Stimulated activated memory B cell treated with anti-CD40 and anti-IgM and Interleukin-4, amounts not matched to agents 10 μg/mL and 1 μg/mL and 100 μg/mL, for 72 hours (primary cell): Measurements from ENCODE around the gene PDXP.

Source experiments
- ATAC-seq: fragments of 150-1000 bp; cut with Tn5 transposase; 2 replicates; pipeline ENCODE4 v1.10.0; 2021
- H3K27ac Mint-ChIP-seq: one replicate; pipeline ENCODE4 v1.8.0; 2022; ENCODE audit warnings: mild to moderate bottlenecking, mixed read lengths
- H3K27me3 Mint-ChIP-seq: one replicate; pipeline ENCODE4 v1.8.0; 2022; ENCODE audit warnings: mixed read lengths
- H3K36me3 Mint-ChIP-seq: one replicate; pipeline ENCODE4 v1.8.0; 2022; ENCODE audit warnings: mixed read lengths
- H3K4me1 Mint-ChIP-seq: one replicate; pipeline ENCODE4 v1.8.0; 2022; ENCODE audit warnings: mixed read lengths
- H3K4me3 Mint-ChIP-seq: one replicate; pipeline ENCODE4 v1.8.0; 2022; ENCODE audit warnings: mild to moderate bottlenecking, moderate library complexity, mixed read lengths
- H3K9me3 Mint-ChIP-seq: one replicate; pipeline ENCODE4 v1.8.0; 2022; ENCODE audit warnings: mixed read lengths

Gene PDXP

GRCh38 chr22:37672920-37673455 is 14.5 kb downstream of the PDXP start:
- Mint-ChIP-seq H3K36me3 (peaks cover 8% of the 10 kb centered on the region), H3K27me3 (no peaks in the 10 kb centered on the region), H3K4me1 (peaks cover 60% of the 10 kb centered on the region), H3K27ac (peak overlapping the region; percentile 95), H3K9me3 (no peaks in the 10 kb centered on the region), H3K4me3 (no peak overlapping the region)
- ATAC-seq, result no peak

DNA sequence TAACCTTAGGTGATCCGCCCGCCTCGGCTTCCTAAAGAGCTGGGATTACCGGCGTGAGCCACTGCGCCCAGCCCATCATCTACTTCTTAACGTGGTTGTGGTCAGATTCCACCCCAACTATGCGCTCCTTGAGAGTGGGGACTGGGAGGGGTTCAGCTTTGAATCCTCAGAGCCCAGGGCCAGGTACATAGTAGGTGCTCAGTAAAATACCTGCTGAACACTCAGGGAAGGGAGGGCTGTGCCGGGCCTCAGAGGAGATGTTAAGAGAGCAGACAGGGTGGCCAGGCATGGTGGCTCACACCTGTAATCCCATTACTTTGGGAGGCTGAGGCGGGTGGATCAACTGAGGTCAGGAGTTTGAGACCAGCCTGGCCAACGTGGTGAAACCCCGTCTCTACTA is 15.7 kb downstream of the PDXP start:
- Mint-ChIP-seq H3K9me3 (no peaks in the 10 kb centered on the region), H3K4me1 (peaks cover 63% of the 10 kb centered on the region), H3K27ac (peak overlapping the region; percentile 95), H3K4me3 (peak overlapping the region; percentile 51), H3K36me3 (peaks cover 12% of the 10 kb centered on the region), H3K27me3 (no peaks in the 10 kb centered on the region)
- ATAC-seq, result no peak

DNA sequence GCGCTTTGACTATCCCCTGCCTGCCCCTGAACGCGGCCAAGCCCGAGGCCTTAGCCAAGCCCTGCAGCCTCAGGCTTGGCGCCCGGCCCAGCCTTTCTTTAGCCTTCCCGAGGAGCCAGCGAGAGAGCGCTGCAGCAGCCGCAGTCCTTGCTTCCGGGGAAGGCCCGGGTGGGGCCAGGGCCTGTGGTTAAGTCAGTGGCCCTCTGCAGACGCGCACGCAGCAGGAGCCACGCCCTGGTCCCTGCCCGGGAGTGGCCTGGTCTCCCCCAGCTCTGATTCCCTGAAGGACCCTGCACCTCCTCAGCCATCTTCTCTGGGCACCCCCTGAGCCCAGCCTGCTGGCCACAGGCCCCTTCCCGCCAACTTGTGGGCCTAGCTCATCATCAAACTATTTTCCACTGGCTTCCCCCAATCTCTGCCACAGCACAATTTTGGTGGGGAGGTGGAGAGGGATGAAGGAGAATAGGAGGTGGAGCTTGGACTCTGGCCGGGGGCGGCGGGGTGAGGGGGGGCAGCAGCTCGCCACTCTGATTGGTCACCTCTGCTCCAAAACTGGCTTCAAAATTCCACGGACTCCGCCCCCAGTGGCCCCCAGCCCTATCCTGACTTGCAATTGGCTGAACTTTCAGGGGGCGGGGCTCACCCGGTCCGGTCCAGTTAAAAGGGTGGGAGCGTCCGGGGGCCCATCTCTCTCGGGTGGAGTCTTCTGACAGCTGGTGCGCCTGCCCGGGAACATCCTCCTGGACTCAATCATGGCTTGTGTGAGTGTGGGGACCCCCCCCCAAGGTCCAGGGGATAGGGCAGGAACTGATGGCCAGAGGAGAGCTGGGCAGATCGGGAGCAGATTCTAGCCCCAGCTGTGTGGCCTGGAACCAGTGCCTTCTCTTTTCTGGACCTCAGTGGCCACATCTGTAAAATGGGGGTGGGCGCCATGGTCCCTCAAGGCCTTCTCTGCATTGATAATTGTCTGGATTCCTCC is 16.7 kb downstream of the PDXP start, which contains the start of gene LGALS1:
TSS of gene LGALS1 (plus strand) at position 686 of the 979 bp plus-strand sequence. CDS start at position 753, 67 bp downstream.
- ATAC-seq, result peak; percentile 78
- Mint-ChIP-seq H3K4me1 (peaks cover 71% of the 10 kb centered on the region), H3K36me3 (peaks cover 20% of the 10 kb centered on the region), H3K27ac (peak within 1 kb of the TSS; percentile 95), H3K9me3 (no peaks in the 10 kb centered on the region), H3K4me3 (peak within 1 kb of the TSS; percentile 85), H3K27me3 (no peaks in the 10 kb centered on the region)

GRCh38 chr22:37675930-37676735 is 17.6 kb downstream of the PDXP start:
- peaks cover 70% of the 10 kb centered on the region for H3K4me1 Mint-ChIP-seq

DNA sequence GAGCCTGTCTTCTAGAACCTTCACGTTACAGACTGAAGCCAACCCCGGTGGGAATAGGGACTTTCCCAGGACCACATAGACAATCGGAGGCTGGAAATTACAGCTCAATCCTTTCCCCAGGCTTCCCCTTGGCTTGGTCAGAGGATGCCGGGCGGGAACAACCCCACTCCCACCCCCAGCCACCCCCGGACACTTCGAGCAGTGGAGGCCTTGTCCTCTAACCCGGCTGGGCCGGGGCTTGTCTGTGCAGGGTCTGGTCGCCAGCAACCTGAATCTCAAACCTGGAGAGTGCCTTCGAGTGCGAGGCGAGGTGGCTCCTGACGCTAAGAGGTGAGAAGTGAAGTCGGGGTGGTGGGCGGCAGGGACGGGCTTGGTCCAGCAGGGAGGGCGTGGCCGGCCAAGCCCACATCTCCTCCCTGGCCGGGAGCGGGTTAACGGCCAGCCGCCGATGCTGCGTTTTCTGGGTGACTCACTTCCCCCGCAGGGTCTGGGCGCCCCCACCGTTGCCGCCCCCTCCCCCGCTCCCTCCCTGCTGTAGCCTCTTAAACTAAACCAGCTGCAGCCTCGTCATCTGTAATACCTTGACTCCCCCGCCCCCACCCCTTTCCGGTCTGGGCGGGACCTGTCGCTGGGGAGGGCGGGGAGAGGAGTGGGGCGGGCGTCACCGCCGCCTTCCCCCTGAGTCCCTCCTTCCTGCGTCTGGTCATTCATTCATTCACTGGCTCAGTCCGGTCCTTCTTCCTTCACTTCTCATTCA is 18.4 kb downstream of the PDXP start:
- Mint-ChIP-seq H3K36me3 (peaks cover 20% of the 10 kb centered on the region), H3K4me1 (peaks cover 75% of the 10 kb centered on the region), H3K9me3 (no peaks in the 10 kb centered on the region), H3K27ac (peak overlapping the region; percentile 95), H3K27me3 (no peaks in the 10 kb centered on the region), H3K4me3 (peak overlapping the region; percentile 85)
- ATAC-seq, result peak; percentile 88

More at GRCh38 chr22:37675930-37676735, 17.6 kb downstream of the PDXP start:
- H3K9me3 Mint-ChIP-seq, result no peaks in the 10 kb centered on the region
- peak overlapping the region; percentile 95 for H3K27ac Mint-ChIP-seq
- peaks cover 20% of the 10 kb centered on the region for H3K36me3 Mint-ChIP-seq
- peak overlapping the region; percentile 85 for H3K4me3 Mint-ChIP-seq
- no peaks in the 10 kb centered on the region for H3K27me3 Mint-ChIP-seq
- ATAC-seq, result peak; percentile 18

DNA sequence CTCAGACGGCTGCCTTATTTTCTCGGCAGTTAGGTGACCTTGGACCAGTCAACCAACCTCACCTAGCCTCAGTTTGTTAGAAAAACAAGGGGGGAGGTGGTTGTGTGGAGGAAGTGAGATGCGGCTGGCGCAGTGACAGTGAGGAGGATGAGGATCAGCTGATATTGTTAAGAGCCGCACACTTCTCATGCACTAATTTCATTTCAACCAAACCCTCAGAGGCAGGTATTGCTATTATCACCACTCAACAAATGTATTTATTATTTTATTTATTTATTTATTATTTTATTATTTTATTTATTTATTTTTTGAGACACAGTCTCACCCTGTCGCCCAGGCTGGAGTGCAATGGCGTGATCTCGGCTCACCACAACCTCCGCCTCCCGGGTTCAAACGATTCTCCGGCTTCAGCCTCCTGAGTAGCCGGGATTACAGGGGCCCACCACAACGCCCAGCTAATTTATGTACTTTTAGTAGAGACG is 19.0 kb downstream of the PDXP start:
- Mint-ChIP-seq H3K4me3 (peak overlapping the region; percentile 85), H3K36me3 (peaks cover 20% of the 10 kb centered on the region), H3K4me1 (peaks cover 69% of the 10 kb centered on the region), H3K27ac (peak overlapping the region; percentile 95), H3K9me3 (no peaks in the 10 kb centered on the region), H3K27me3 (no peaks in the 10 kb centered on the region)
- ATAC-seq, result peak; percentile 22

- Mint-ChIP-seq H3K4me1 (peaks cover 61% of the 10 kb centered on the region), H3K4me3 (no peak overlapping the region), H3K27ac (no peak overlapping the region), H3K9me3 (no peaks in the 10 kb centered on the region), H3K27me3 (no peaks in the 10 kb centered on the region), H3K36me3 (peaks cover 20% of the 10 kb centered on the region)
- no peak for ATAC-seq
Measured at GRCh38 chr22:37678372-37678771, 19.8 kb downstream of the PDXP start.

GRCh38 chr22:37679670-37680069 is 21.1 kb downstream of the PDXP start:
- H3K4me1 Mint-ChIP-seq, result peaks cover 48% of the 10 kb centered on the region
- no peak overlapping the region for H3K4me3 Mint-ChIP-seq

DNA sequence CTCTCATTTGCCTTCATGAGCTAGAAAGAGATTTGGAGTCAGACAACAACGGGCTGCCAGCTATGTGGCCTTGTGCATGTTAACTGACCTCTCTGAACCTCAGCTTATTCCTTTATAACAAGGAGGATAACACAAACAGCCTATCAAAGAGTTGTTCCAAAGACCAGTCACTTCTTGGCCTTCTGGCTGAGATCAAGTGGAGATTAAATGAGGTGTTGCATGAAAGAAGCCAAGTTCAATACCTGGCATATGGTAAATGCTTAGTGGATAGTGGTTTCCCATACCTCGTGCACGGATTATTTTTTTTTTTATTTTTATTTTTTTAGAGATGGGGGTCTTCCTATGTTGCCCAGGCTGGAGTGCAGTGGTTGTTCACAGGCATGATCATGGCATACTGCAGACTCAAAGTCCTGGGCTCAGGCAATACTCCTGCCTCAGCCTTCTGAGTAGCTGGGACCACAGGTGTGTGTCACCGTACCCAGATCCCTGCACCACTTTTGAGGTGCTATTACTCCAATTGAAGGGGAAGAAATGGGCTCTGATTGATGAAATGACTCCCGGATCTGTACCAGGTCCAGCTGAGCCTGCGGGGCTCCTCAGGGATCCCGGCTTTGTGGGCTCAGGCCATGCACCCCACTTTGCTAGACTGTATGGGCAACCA is 21.8 kb downstream of the PDXP start:
- no peaks in the 10 kb centered on the region for H3K27me3 Mint-ChIP-seq
- no peak for ATAC-seq
- H3K27ac Mint-ChIP-seq, result peak overlapping the region; percentile 80
- H3K9me3 Mint-ChIP-seq, result no peaks in the 10 kb centered on the region
- peaks cover 45% of the 10 kb centered on the region for H3K4me1 Mint-ChIP-seq
- peaks cover 20% of the 10 kb centered on the region for H3K36me3 Mint-ChIP-seq
- H3K4me3 Mint-ChIP-seq, result no peak overlapping the region

More at GRCh38 chr22:37679670-37680069, 21.1 kb downstream of the PDXP start:
- Mint-ChIP-seq H3K36me3 (peaks cover 20% of the 10 kb centered on the region), H3K27me3 (no peaks in the 10 kb centered on the region), H3K9me3 (no peaks in the 10 kb centered on the region), H3K27ac (peak overlapping the region; percentile 11)
- ATAC-seq, result no peak

- ATAC-seq, result no peak
- Mint-ChIP-seq H3K4me3 (no peak overlapping the region), H3K4me1 (peaks cover 45% of the 10 kb centered on the region), H3K36me3 (peaks cover 20% of the 10 kb centered on the region), H3K27me3 (no peaks in the 10 kb centered on the region), H3K9me3 (no peaks in the 10 kb centered on the region), H3K27ac (peak overlapping the region; percentile 80)
Measured at GRCh38 chr22:37681001-37681424, 22.5 kb downstream of the PDXP start.

GRCh38 chr22:37681556-37682049 is 23.1 kb downstream of the PDXP start:
- H3K27me3 Mint-ChIP-seq, result no peaks in the 10 kb centered on the region
- peak; percentile 38 for ATAC-seq

DNA sequence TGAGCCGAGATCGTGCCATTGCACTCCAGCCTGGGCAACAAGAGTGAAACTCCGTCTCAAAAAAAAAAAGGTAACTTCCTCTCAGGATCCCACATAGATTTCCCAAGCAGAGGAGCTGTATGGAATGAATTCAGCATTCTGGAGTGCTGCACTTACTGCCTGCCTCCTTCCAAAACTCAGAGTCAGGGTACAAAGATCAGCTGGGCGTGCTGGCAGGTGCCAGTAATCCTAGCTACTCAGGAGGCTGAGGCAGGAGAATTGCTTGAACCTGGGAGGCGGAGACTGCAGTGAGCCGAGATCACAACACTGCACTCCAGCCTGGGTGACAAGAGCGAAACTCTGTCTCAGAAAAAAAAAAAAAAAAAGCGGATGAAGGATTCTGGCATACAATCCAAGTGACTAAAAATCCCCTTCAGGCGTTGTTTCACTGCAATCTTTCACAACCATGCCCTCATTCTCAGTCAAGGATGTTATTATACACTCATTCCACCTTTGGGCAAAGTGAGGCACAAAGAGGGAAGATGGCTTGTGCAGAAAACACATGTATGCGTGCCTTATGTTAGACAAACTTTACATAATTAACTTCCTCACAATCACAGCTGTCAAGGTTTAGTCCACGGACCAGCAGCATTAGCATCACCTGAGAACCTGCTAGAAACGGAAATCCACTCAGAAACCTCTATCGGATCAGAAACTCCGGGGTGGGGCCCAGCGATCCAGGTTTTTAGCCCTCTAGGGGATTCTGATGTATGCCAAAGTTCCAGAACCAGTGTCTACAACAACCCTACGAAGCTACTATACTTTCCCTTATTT is 26.5 kb downstream of the PDXP start:
- H3K4me3 Mint-ChIP-seq, result peak overlapping the region; percentile 95
- H3K27ac Mint-ChIP-seq, result peak overlapping the region; percentile 85
- no peaks in the 10 kb centered on the region for H3K9me3 Mint-ChIP-seq
- no peaks in the 10 kb centered on the region for H3K27me3 Mint-ChIP-seq
- peaks cover 45% of the 10 kb centered on the region for H3K4me1 Mint-ChIP-seq
- ATAC-seq, result no peak
- H3K36me3 Mint-ChIP-seq, result peaks cover 12% of the 10 kb centered on the region

More at GRCh38 chr22:37681556-37682049, 23.1 kb downstream of the PDXP start:
- Mint-ChIP-seq H3K9me3 (no peaks in the 10 kb centered on the region), H3K36me3 (peaks cover 16% of the 10 kb centered on the region), H3K27ac (peak overlapping the region; percentile 80), H3K4me3 (no peak overlapping the region), H3K4me1 (peaks cover 41% of the 10 kb centered on the region)
